WERI-Rb-1 (cell line): Measurements from ENCODE around the gene MYO1G.
A peak's percentile ranks its signal among the peaks of the same experiment; 100 is the strongest.

Experiments used
- DNase-seq: peaks from one replicate; pipeline ENCODE4 v3.0.0-alpha.2; 2020
- H3K27ac ChIP-seq: fragments of 250-450 bp; sonication (Bioruptor Pico); 2 replicates; pipeline ENCODE4 v1.5.1; 2020; ENCODE audit warnings: mild to moderate bottlenecking, moderate library complexity
- H3K27me3 ChIP-seq: fragments of 250-450 bp; sonication (Bioruptor Pico); 2 replicates; pipeline ENCODE4 v1.5.1; 2021; ENCODE audit warnings: mild to moderate bottlenecking, low read depth, moderate library complexity; ENCODE audit not compliant: insufficient read depth, severe bottlenecking
- H3K36me3 ChIP-seq: fragments of 250-450 bp; sonication (Bioruptor Pico); 2 replicates; pipeline ENCODE4 v1.5.1; 2020; ENCODE audit warnings: mild to moderate bottlenecking, moderate library complexity
- H3K4me3 ChIP-seq: 2 replicates; pipeline ENCODE4 v1.5.1; 2011; ENCODE audit warnings: low read depth, mild to moderate bottlenecking, control low read depth, low read length
- H3K9me3 ChIP-seq: fragments of 250-450 bp; sonication (Bioruptor Pico); 2 replicates; pipeline ENCODE4 v1.5.1; 2021; ENCODE audit warnings: mild to moderate bottlenecking, moderate library complexity; ENCODE audit not compliant: severe bottlenecking
- CTCF ChIP-seq: IDR thresholded peaks from 2 replicates; pipeline ENCODE4 v1.5.1; 2011; ENCODE audit warnings: low read depth, mild to moderate bottlenecking, control low read depth, inconsistent platforms, low read length

The MYO1G gene

DNA sequence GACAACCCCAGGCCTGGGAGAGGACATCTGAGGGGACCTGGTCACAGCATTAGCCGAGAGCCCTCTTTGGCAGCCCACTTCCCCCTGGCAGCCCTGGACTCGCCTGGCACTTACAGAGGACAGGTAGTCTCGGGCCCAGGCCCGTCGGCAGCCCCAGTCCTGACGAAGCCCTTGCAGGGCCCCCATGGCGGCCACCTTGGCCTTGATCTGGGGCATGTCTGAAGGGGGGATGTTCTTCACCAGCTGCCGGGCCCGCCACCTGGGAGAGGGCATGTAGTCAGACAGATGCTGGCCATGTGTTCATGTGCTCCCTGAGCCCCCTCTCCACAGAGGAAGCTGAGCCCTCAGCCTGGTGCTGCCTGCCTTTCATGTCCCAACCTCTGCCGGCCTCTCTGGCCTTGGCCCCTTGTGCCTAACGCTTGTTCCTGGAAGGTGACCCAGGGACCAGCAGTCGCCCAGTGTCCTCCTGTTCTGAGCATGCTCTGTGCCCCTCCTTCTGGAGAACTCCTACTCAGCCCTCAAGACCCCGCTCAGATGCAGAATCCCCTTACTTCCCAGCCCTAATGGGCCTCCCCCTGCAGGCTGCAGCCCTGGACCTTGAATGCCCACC, 13.9 kb downstream of the MYO1G start:
- H3K27ac ChIP-seq, result no peak overlapping the region
- H3K27me3 ChIP-seq, result no peaks in the 10 kb centered on the region
- DNase-seq, result no peak
- TF ChIP-seq CTCF, result no peak
- H3K4me3 ChIP-seq, result no peak overlapping the region
- H3K36me3 ChIP-seq, result no peaks in the 10 kb centered on the region
- no peaks in the 10 kb centered on the region for H3K9me3 ChIP-seq

DNA sequence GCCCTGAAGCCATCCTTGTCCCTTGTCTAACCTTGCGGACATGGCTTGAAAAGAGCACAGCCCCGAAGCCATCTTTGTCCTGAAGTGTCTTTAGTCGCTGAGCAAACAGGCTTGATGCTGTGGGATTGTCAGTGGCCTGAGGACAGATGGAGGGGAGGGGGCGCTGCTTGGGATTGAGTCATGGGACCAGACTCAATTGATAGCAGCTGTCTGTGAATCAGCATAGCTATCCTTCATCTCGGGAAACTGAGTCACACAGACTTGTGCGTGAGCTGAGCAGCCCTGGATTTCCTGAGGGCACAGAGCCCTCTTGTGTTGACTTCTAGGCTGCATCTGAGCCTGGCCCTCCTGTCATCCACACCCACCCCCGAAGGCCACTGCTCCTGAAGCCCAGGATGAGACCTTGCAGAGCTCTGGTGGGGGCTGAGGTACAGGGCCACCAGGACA, 14.4 kb downstream of the MYO1G start:
- H3K27ac ChIP-seq, result no peak overlapping the region
- peak; percentile 87 for TF ChIP-seq CTCF
- no peaks in the 10 kb centered on the region for H3K27me3 ChIP-seq
- no peak overlapping the region for H3K4me3 ChIP-seq
- H3K9me3 ChIP-seq, result no peaks in the 10 kb centered on the region
- DNase-seq, result peak; percentile 39
- no peaks in the 10 kb centered on the region for H3K36me3 ChIP-seq

DNA sequence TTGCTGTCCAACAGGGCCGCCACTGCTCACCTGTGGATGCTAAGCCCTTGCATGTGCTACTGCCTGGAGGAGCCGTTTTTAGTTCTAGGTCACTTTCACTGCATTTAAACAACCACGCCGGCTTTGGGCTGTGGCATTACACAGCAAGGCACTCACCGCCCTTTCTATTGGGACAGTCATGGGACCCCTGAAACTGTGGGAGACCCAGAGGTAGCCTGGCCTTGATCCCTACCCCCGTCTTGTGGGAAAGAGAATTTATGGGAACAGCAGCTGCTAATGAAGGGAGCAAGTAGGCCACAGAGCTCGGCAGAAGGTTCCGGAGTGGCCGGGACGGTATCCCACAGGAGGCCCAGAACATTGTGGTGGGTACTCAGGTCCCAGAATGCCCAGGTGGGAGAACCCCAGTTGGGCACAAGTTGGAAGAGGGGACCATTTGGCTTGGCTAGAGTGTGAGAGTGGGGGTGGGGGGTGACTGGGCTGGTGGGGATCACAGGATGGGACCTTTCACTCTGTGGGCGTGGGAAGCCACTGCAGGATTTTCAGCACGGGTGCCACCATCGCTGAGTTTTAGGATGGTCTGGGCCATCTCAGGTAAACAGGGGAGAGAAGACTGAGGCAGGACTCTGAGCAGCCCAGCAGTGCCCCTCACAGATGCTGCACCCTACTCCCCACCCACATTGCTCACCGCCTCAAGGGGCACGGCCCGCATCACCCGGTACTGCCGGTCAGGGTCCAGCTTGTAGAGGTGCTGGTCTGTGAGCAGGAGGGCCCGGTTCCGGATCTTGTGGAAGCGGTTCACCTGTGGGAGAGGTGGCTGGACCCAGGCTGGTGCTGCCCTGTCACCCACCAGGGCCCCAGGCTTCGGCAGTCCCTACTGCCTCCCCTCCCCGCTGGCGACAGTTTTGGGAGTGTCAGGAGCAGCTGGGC, 15.2 kb downstream of the MYO1G start:
- no peaks in the 10 kb centered on the region for H3K27me3 ChIP-seq
- TF ChIP-seq CTCF, result no peak
- H3K27ac ChIP-seq, result no peak overlapping the region
- DNase-seq, result no peak
- no peaks in the 10 kb centered on the region for H3K36me3 ChIP-seq
- no peaks in the 10 kb centered on the region for H3K9me3 ChIP-seq
- H3K4me3 ChIP-seq, result no peak overlapping the region

GRCh38 chr7:44962483-44963251, 16.1 kb downstream of the MYO1G start:
- DNase-seq, result no peak
- Histone ChIP-seq H3K27ac (no peak overlapping the region), H3K27me3 (no peaks in the 10 kb centered on the region), H3K9me3 (no peaks in the 10 kb centered on the region), H3K4me3 (no peak overlapping the region), H3K36me3 (no peaks in the 10 kb centered on the region)
- no peak for TF ChIP-seq CTCF

DNA sequence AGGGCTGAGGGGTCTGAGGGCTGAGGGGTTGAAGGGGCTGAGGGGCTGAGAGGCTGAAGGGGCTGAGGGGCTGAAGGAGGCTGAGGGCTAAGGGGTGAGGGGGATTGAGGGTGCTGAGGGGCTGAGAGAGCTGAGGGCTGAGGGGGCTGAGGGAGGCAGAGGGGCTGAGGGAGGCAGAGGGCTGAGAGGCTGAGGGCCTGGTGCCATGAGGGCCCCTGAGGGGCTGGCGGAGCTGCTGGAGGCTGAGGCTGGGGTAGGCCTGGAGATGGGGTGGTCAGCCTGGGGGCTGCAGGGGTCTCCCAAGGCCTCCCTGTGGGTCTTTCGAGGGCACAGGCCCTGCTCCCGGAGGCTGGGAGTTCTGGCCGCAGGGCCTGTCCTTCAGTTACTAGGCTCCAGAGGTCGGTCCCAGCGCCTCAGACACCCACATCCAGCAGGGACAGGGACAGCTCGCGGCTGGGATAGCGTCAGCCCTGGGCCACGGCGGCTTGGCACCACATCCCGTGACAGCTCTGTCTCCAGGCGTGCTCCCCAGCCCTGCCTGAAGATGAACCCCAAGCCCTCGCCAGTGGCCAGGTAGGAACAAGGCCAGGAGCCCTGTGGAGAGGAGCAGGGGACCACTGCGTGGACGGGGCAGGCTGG, 16.9 kb downstream of the MYO1G start:
- no peak for TF ChIP-seq CTCF
- no peak overlapping the region for H3K27ac ChIP-seq
- H3K27me3 ChIP-seq, result no peaks in the 10 kb centered on the region
- H3K4me3 ChIP-seq, result no peak overlapping the region
- no peaks in the 10 kb centered on the region for H3K9me3 ChIP-seq
- DNase-seq, result no peak
- no peaks in the 10 kb centered on the region for H3K36me3 ChIP-seq
